ENCODE data around the gene CATSPERZ. TPM values are rescaled to one million over a fixed set of nuclear protein-coding genes. Genes with fewer than 3 reads are reported as not detected.

Gene CATSPERZ
- total and polyA plus RNA-seq, 9 of the 15 experiments (the other 6 are each of a cell fraction or from before 2014, with no cell fraction given) = 0.86 to 8.5 (median 3.5) TPM

DNA sequence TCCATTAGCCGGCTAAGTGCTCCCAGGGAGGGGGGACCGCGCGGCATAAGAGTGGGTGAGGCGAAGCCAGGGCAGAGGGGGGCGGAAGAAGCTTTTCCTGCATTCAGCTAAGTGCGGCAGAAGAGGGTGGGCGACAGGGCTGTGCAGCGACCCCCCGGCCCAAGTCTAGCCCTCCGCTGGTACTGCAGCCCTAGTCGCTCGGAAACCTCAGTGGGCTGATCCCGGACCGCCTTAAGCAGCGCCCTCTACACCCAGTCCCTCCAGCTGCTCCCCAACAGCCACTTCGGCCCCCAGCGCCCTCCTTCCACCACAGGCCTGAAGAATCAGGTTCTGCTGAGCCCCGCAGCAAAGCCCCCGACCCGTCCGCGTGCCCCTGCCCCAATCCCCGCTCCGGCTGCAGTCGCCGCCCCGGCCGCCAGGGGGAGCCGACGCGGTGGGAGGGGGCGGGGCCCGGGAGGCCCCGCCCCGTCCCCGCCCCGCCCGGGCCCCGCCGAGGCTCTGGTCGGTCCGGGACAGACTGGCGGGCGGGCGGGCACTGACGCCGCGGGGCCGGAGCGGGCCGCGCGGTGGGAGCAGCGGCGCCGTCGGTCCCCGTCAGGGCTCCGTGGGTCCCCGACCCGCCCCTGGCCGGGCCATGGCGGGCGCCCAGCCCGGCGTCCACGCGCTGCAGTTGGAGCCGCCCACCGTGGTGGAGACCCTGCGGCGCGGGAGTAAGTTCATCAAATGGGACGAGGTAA, 49.0 kb upstream of the CATSPERZ start, which contains the start of gene PLCB3 (continued):
- TF ChIP-seq, protein P1, sequence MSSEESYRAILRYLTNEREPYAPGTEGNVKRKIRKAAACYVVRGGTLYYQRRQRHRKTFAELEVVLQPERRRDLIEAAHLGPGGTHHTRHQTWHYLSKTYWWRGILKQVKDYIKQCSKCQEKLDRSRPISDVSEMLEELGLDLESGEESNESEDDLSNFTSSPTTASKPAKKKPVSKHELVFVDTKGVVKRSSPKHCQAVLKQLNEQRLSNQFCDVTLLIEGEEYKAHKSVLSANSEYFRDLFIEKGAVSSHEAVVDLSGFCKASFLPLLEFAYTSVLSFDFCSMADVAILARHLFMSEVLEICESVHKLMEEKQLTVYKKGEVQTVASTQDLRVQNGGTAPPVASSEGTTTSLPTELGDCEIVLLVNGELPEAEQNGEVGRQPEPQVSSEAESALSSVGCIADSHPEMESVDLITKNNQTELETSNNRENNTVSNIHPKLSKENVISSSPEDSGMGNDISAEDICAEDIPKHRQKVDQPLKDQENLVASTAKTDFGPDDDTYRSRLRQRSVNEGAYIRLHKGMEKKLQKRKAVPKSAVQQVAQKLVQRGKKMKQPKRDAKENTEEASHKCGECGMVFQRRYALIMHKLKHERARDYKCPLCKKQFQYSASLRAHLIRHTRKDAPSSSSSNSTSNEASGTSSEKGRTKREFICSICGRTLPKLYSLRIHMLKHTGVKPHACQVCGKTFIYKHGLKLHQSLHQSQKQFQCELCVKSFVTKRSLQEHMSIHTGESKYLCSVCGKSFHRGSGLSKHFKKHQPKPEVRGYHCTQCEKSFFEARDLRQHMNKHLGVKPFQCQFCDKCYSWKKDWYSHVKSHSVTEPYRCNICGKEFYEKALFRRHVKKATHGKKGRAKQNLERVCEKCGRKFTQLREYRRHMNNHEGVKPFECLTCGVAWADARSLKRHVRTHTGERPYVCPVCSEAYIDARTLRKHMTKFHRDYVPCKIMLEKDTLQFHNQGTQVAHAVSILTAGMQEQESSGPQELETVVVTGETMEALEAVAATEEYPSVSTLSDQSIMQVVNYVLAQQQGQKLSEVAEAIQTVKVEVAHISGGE (CRISPR knock-in tag; IDR thresholded peaks at IDR 0.05) = no peak
- TF ChIP-seq ZC3H8 (IDR thresholded peaks at IDR 0.05) = no peak
- TF ChIP-seq FOXK2 (conservative IDR thresholded peaks at IDR 0.05 in 1 of 2, IDR thresholded peaks at IDR 0.05 in 1 of 2; ENCODE audit: low read depth in 2 of 2) = no peak
- TF ChIP-seq NUFIP1 (IDR thresholded peaks at IDR 0.05; ENCODE audit: partially characterized antibody) = no peak
- no peak for TF ChIP-seq GTF2E2 (tag; IDR thresholded peaks at IDR 0.05)
- no peak for TF ChIP-seq HMGN3 (IDR thresholded peaks at IDR 0.05; ENCODE audit: borderline replicate concordance, extremely low read depth, insufficient read length, low read depth, low read length)
- TF ChIP-seq ZBTB7A (IDR thresholded peaks at IDR 0.05; ENCODE audit: borderline replicate concordance, control insufficient read depth, low read depth, low read length) = peak; percentile 97
- no peak for TF ChIP-seq MEF2D (tag; conservative IDR thresholded peaks at IDR 0.05; ENCODE audit: low read depth)
- no peak for TF ChIP-seq PURB (CRISPR knock-in tag; IDR thresholded peaks at IDR 0.05; ENCODE audit: low read depth)
- TF ChIP-seq DIDO1 (tag; IDR thresholded peaks at IDR 0.05; ENCODE audit: low read depth) = no peak
- no peak for TF ChIP-seq STAT5B (CRISPR knock-in tag; IDR thresholded peaks at IDR 0.05)
- TF ChIP-seq, protein P2, sequence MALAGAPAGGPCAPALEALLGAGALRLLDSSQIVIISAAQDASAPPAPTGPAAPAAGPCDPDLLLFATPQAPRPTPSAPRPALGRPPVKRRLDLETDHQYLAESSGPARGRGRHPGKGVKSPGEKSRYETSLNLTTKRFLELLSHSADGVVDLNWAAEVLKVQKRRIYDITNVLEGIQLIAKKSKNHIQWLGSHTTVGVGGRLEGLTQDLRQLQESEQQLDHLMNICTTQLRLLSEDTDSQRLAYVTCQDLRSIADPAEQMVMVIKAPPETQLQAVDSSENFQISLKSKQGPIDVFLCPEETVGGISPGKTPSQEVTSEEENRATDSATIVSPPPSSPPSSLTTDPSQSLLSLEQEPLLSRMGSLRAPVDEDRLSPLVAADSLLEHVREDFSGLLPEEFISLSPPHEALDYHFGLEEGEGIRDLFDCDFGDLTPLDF (CRISPR knock-in tag; IDR thresholded peaks at IDR 0.05) = no peak
- no peak for TF ChIP-seq KDM2B (CRISPR knock-in tag; IDR thresholded peaks at IDR 0.05)
- TF ChIP-seq NFRKB (IDR thresholded peaks at IDR 0.05; ENCODE audit: low read depth) = no peak
- no peak for TF ChIP-seq FUS (optimal IDR thresholded peaks at IDR 0.05; ENCODE audit: low read depth, low read length)
- TF ChIP-seq KDM4B (IDR thresholded peaks at IDR 0.05; ENCODE audit: borderline replicate concordance in 2 of 2, low read depth in 1 of 2) = peak in 1 of 2 experiments; percentile 10; a peak in 1 of 4 replicates
- no peak for TF ChIP-seq ESRRA (IDR thresholded peaks at IDR 0.05; ENCODE audit: borderline replicate concordance, low read depth)
- no peak for TF ChIP-seq STAT5A (IDR thresholded peaks at IDR 0.05; ENCODE audit: borderline replicate concordance, low read length)
- no peak for TF ChIP-seq PTTG1 (tag; IDR thresholded peaks at IDR 0.05; ENCODE audit: low read depth)
- no peak for TF ChIP-seq COPS2 (conservative IDR thresholded peaks at IDR 0.05)
- TF ChIP-seq, protein P3, sequence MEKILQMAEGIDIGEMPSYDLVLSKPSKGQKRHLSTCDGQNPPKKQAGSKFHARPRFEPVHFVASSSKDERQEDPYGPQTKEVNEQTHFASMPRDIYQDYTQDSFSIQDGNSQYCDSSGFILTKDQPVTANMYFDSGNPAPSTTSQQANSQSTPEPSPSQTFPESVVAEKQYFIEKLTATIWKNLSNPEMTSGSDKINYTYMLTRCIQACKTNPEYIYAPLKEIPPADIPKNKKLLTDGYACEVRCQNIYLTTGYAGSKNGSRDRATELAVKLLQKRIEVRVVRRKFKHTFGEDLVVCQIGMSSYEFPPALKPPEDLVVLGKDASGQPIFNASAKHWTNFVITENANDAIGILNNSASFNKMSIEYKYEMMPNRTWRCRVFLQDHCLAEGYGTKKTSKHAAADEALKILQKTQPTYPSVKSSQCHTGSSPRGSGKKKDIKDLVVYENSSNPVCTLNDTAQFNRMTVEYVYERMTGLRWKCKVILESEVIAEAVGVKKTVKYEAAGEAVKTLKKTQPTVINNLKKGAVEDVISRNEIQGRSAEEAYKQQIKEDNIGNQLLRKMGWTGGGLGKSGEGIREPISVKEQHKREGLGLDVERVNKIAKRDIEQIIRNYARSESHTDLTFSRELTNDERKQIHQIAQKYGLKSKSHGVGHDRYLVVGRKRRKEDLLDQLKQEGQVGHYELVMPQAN (IDR thresholded peaks at IDR 0.05; ENCODE audit: borderline replicate concordance) = no peak
- no peak for TF ChIP-seq TSC22D4 (tag; IDR thresholded peaks at IDR 0.05)
